ENCODE results near the gene CBLL1. TPM values are rescaled to one million over a fixed set of nuclear protein-coding genes. Genes with fewer than 3 reads are reported as not detected.
A peak's percentile ranks its signal among the peaks of the same experiment; 100 is the strongest.

The CBLL1 gene
- total and polyA plus RNA-seq, 2 experiments from 2014 or later = 31.1 to 67.4 TPM

- no peaks in the 10 kb centered on the region for H3K9me3 Mint-ChIP-seq
- no peaks in the 10 kb centered on the region for H3K79me2 ChIP-seq (replicated peaks; ENCODE audit: insufficient read depth)
- DNase-seq (ENCODE audit: low spot score) (no peak), ATAC-seq (no peak)
- no peak for TF ChIP-seq JUNB (IDR thresholded peaks at IDR 0.05; ENCODE audit: unreplicated experiment)
- TF ChIP-seq EZH2 (IDR thresholded peaks at IDR 0.05; ENCODE audit: low read depth, unreplicated experiment) = no peak
- no peak for TF ChIP-seq ZNF114 (CRISPR knock-in tag; IDR thresholded peaks at IDR 0.05)
- TF ChIP-seq ZNF331 (CRISPR knock-in tag; IDR thresholded peaks at IDR 0.05; ENCODE audit: low read depth) = no peak
- TF ChIP-seq ETS1 (IDR thresholded peaks at IDR 0.05) = no peak
- no peak for TF ChIP-seq ZNF462 (CRISPR knock-in tag; IDR thresholded peaks at IDR 0.05)
- TF ChIP-seq CREB1 (CRISPR knock-in tag; IDR thresholded peaks at IDR 0.05; ENCODE audit: low read depth) = no peak
- TF ChIP-seq CTCF (conservative IDR thresholded peaks at IDR 0.05; ENCODE audit: low read depth in 2 of 2) = no peak
- no peak for TF ChIP-seq STAT1 (IDR thresholded peaks at IDR 0.05; ENCODE audit: unreplicated experiment)
- no peak for TF ChIP-seq NANOG (IDR thresholded peaks at IDR 0.05; ENCODE audit: borderline replicate concordance)
- TF ChIP-seq POLR2AphosphoS5 (IDR thresholded peaks at IDR 0.05; ENCODE audit: low read depth) = no peak
- peak overlapping the region; percentile 16; the same call in 1 of the 2 replicates for H2AFZ ChIP-seq
- no peaks in the 10 kb centered on the region for H3K27me3 Mint-ChIP-seq (ENCODE audit: insufficient read depth, low read depth, poor library complexity)
- H3F3A ChIP-seq (replicated peaks; ENCODE audit: low read depth) = no peaks in the 10 kb centered on the region
- H3K27ac Mint-ChIP-seq = no peak overlapping the region
- no peaks in the 10 kb centered on the region for H3K36me3 Mint-ChIP-seq (ENCODE audit: low read depth)
- no peak overlapping the region for H3K27ac ChIP-seq (ENCODE audit: low read depth)
- no peaks in the 10 kb centered on the region for H4K20me1 ChIP-seq (replicated peaks; ENCODE audit: insufficient read depth)
- H3K27me3 ChIP-seq (ENCODE audit: insufficient read depth) = no peaks in the 10 kb centered on the region
- H3K4me1 Mint-ChIP-seq = no peaks in the 10 kb centered on the region
- no peaks in the 10 kb centered on the region for H3K4me1 ChIP-seq (ENCODE audit: insufficient read depth)
- no peak overlapping the region for H3K4me3 ChIP-seq
- H3K9me2 ChIP-seq (ENCODE audit: insufficient read depth) = no peaks in the 10 kb centered on the region
- H3K36me3 ChIP-seq (ENCODE audit: insufficient read depth) = no peaks in the 10 kb centered on the region
- H3K4me3 Mint-ChIP-seq = no peak overlapping the region
- H3K4me2 ChIP-seq = no peak overlapping the region
These were observed 35.0 kb upstream of the CBLL1 start for GRCh38 chr7:107708956-107709355.

Measured in GM23338 (cell line).